Lower lobe of right lung (tissue), 2 donors: Measurements from ENCODE around the gene PCDHB10. TPM values are rescaled to one million over a fixed set of nuclear protein-coding genes. Genes with fewer than 3 reads are reported as not detected.
"Not testable (repeated sequence)": the region's sequence is repeated elsewhere in the genome, so short reads cannot be mapped to it uniquely, and the experiment has no call there.

Source experiments
- ATAC-seq, 2 donors: fragments of 200-7000 bp; cut with Tn5 transposase; one replicate each; pipeline ENCODE4 v1.9.1; 2020 to 2022; ENCODE audit warnings: mild to moderate bottlenecking in 2 of 2, moderate library complexity in 2 of 2
- DNase-seq: peaks from one replicate; pipeline ENCODE4 v3.0.0-alpha.2; 2020
- H3K27ac ChIP-seq: fragments of 200-600 bp; one replicate; pipeline ENCODE4 v1.8.0; 2022
- H3K27me3 ChIP-seq: fragments of 200-600 bp; one replicate; pipeline ENCODE4 v1.8.0; 2022; ENCODE audit warnings: low read depth
- H3K36me3 ChIP-seq: fragments of 200-600 bp; one replicate; pipeline ENCODE4 v1.8.0; 2022; ENCODE audit warnings: mild to moderate bottlenecking
- H3K4me1 ChIP-seq: fragments of 200-600 bp; one replicate; pipeline ENCODE4 v1.8.0; 2022
- H3K4me3 ChIP-seq: fragments of 200-600 bp; one replicate; pipeline ENCODE4 v1.8.0; 2022; ENCODE audit warnings: mild to moderate bottlenecking
- H3K9me3 ChIP-seq: fragments of 200-600 bp; one replicate; pipeline ENCODE4 v1.8.0; 2022
- intact Hi-C: fragments of 100-400 bp; cut with DNase I; formaldehyde crosslinking; loops from one replicate; pipeline ENCODE4 v1.11.0; 2022
- long read RNA-seq: library from polyadenylated mRNA; unstranded; transcript quantifications from one replicate; pipeline ENCODE4 v2.0.0, GENCODE V29; 2021
- total RNA-seq: library from RNA; stranded (reverse); fragmentation: NEBNext Ultra II Directional; extraction: Animal tissue kit (Norgen Biotek cat#: 25700); gene quantifications from one replicate; pipeline ENCODE4 v1.2.1, GENCODE V29; 2021
- TF ChIP-seq, protein P1 (sequence below): fragments of 200-600 bp; IDR thresholded peaks from one replicate; pipeline ENCODE4 v1.8.0; 2022; ENCODE audit warnings: antibody characterized with exemption, mild to moderate bottlenecking
- donor health status: DM: no; HTN: yes; CAD: no; lungs with severe emphysema.

PCDHB10 gene
- 2.0 TPM for total RNA-seq
- long read RNA-seq, partial matches to known transcripts = 0 of 2 reads
- long read RNA-seq, other reads (novel, unspliced or antisense) = 0 of 2 reads

DNA sequence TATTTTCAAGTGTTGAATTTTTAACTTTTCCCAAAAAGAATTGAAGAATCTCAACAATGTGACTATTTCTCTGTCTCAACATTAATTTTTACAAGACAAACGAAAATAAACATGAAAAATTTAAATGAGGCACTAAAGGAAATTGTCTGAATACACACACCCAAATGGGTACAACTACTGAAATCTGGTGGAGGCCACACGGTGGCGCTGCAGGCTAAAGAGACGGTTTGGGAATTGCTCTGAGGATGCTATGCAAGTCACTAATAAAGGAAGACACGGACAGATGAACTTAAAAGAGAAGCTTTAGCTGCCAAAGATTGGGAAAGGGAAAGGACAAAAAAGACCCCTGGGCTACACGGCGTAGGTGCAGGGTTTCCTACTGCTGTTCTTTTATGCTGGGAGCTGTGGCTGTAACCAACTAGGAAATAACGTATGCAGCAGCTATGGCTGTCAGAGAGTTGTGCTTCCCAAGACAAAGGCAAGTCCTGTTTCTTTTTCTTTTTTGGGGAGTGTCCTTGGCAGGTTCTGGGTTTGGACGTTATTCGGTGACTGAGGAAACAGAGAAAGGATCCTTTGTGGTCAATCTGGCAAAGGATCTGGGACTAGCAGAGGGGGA is at the start of gene PCDHB10:
Gene PCDHB10, plus strand, starts transcription at position 244 of the 616 bp plus-strand sequence. Its CDS starts 200 bp downstream, at position 444.
- TF ChIP-seq, protein P1, sequence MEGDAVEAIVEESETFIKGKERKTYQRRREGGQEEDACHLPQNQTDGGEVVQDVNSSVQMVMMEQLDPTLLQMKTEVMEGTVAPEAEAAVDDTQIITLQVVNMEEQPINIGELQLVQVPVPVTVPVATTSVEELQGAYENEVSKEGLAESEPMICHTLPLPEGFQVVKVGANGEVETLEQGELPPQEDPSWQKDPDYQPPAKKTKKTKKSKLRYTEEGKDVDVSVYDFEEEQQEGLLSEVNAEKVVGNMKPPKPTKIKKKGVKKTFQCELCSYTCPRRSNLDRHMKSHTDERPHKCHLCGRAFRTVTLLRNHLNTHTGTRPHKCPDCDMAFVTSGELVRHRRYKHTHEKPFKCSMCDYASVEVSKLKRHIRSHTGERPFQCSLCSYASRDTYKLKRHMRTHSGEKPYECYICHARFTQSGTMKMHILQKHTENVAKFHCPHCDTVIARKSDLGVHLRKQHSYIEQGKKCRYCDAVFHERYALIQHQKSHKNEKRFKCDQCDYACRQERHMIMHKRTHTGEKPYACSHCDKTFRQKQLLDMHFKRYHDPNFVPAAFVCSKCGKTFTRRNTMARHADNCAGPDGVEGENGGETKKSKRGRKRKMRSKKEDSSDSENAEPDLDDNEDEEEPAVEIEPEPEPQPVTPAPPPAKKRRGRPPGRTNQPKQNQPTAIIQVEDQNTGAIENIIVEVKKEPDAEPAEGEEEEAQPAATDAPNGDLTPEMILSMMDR = peak; percentile 41
- H3K27me3 ChIP-seq = no peaks in the 10 kb centered on the region
- intact Hi-C loops = no loop called here
- DNase-seq (no peak), ATAC-seq (no peak)
- H3K36me3 ChIP-seq = no peaks in the 10 kb centered on the region
- H3K4me3 ChIP-seq = no peak within 1 kb of the TSS
- H3K9me3 ChIP-seq = peaks cover 53% of the 10 kb centered on the region
- no peaks in the 10 kb centered on the region for H3K4me1 ChIP-seq
- no peak within 1 kb of the TSS for H3K27ac ChIP-seq

DNA sequence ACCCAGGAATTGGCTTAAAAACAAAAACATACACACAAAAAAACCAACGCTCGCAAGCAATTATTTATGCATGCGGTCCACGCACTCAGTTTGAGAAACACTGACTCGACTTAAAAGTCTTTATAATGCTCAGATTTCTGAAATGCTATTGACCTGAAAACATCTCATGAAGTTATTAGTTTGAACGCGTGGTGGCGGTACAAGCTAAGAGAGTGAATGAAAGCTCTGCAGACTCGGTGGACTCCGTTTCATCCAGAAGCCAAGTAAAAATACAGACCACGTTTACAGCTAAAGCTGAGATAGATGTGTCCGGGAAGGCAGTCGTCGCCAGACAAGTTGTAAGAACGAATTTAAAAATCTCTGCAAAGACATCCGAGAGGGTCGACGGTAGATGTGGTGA is 42.3 kb upstream of the PCDHB10 start, which contains the start of gene PCDHB6:
Gene PCDHB6, plus strand, starts transcription at position 246 of the 400 bp plus-strand sequence. CDS start 201 bp downstream, outside the sequence.
- H3K27me3 ChIP-seq = no peaks in the 10 kb centered on the region
- ATAC-seq = no peak
- no peak for DNase-seq
- intact Hi-C loops = no loop called here
- H3K4me3 ChIP-seq = peak within 1 kb of the TSS; percentile 15
- no peaks in the 10 kb centered on the region for H3K4me1 ChIP-seq
- H3K36me3 ChIP-seq = no peaks in the 10 kb centered on the region
- TF ChIP-seq, protein P1 = peak; percentile 11
- H3K9me3 ChIP-seq = peaks cover 9% of the 10 kb centered on the region
- H3K27ac ChIP-seq = no peak within 1 kb of the TSS

DNA sequence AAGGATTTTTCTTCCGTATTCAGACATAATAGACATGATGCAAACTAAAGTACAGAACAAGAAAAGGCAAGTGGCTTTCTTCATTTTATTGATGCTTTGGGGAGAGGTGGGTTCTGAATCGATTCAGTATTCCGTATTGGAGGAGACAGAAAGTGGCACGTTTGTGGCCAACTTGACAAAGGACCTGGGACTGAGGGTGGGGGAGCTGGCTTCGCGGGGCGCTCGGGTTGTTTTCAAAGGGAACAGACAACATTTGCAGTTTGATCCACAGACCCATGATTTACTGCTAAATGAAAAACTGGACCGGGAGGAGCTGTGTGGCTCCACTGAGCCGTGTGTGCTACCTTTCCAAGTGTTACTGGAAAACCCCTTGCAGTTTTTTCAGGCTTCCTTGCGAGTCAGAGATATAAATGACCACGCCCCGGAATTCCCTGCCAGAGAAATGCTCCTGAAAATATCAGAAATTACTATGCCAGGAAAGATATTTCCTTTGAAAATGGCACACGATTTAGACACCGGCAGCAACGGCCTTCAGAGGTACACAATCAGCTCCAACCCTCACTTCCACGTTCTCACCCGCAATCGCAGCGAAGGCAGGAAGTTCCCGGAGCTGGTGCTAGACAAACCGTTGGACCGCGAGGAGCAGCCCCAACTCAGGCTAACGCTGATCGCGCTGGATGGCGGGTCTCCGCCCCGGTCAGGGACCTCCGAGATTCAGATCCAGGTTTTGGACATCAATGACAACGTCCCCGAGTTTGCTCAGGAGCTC is 41.7 kb upstream of the PCDHB10 start:
- H3K4me3 ChIP-seq = peak overlapping the region; percentile 15

DNA sequence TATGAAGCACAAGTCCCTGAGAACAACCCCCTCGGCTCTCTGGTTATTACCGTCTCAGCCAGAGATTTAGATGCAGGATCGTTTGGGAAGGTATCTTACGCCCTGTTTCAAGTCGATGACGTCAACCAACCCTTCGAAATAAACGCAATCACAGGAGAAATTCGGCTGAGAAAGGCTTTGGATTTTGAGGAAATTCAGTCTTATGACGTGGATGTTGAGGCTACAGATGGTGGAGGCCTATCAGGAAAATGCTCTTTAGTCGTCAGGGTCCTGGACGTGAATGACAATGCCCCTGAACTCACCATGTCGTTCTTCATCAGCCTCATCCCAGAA is 41.2 kb upstream of the PCDHB10 start:
- no peaks in the 10 kb centered on the region for H3K36me3 ChIP-seq
- H3K27me3 ChIP-seq = no peaks in the 10 kb centered on the region
- no peak for DNase-seq
- H3K27ac ChIP-seq = no peak overlapping the region
- intact Hi-C loops = no loop called here
- no peak for ATAC-seq
- TF ChIP-seq, protein P1 = no peak
- H3K9me3 ChIP-seq = peaks cover 11% of the 10 kb centered on the region
- H3K4me1 ChIP-seq = no peaks in the 10 kb centered on the region
- H3K4me3 ChIP-seq = no peak overlapping the region

More for the DNA sequence above, 41.7 kb upstream of the PCDHB10 start:
- intact Hi-C loops = no loop called here
- Histone ChIP-seq H3K9me3 (peaks cover 9% of the 10 kb centered on the region), H3K27ac (no peak overlapping the region), H3K36me3 (no peaks in the 10 kb centered on the region), H3K27me3 (no peaks in the 10 kb centered on the region), H3K4me1 (no peaks in the 10 kb centered on the region)
- TF ChIP-seq, protein P1 = no peak
- DNase-seq = no peak
- ATAC-seq = no peak

DNA sequence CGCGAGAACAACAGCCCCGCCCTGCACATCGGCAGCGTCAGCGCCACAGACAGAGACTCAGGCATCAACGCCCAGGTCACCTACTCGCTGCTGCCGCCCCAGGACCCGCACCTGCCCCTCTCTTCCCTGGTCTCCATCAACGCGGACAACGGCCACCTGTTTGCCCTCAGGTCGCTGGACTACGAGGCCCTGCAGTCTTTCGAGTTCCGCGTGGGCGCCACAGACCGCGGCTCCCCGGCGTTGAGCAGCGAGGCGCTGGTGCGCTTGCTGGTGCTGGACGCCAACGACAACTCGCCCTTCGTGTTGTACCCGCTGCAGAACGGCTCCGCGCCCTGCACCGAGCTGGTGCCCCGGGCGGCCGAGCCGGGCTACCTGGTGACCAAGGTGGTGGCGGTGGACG is 40.5 kb upstream of the PCDHB10 start:
- ATAC-seq, DNase-seq: not testable (repeated sequence)
- peaks cover 18% of the 10 kb centered on the region for H3K9me3 ChIP-seq

DNA sequence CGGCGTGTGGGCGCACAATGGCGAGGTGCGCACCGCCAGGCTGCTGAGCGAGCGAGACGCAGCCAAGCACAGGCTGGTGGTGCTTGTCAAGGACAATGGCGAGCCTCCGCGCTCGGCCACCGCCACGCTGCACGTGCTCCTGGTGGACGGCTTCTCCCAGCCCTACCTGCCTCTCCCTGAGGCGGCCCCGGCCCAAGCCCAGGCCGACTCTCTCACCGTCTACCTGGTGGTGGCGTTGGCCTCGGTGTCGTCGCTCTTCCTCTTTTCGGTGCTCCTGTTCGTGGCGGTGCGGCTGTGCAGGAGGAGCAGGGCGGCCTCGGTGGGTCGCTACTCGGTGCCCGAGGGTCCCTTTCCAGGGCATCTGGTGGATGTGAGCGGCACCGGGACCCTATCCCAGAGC is 40.1 kb upstream of the PCDHB10 start:
- H3K9me3 ChIP-seq = peaks cover 19% of the 10 kb centered on the region
- H3K36me3 ChIP-seq, H3K27ac ChIP-seq, intact Hi-C loops, DNase-seq, H3K27me3 ChIP-seq, ATAC-seq, H3K4me1 ChIP-seq, H3K4me3 ChIP-seq: not testable (repeated sequence)

More for the DNA sequence above, 40.5 kb upstream of the PCDHB10 start:
- H3K4me1 ChIP-seq, H3K27me3 ChIP-seq, H3K4me3 ChIP-seq, intact Hi-C loops, H3K27ac ChIP-seq, H3K36me3 ChIP-seq: not testable (repeated sequence)
